GM13977 (cell line): ENCODE measurements around the gene WNT8B.

ENCODE experiments used
- DNase-seq: peaks from one replicate; pipeline ENCODE4 v3.0.0; 2012; ENCODE audit warnings: low spot score
- in situ Hi-C: fragments of 300-500 bp; cut with MboI; formaldehyde crosslinking; loops from one replicate; pipeline ENCODE4 v1.12.0; 2022; ENCODE audit warnings: low sequenced_read_pairs, low pct_unique_long_range_greater_than_20kb, mixed read lengths, inconsistent platforms; ENCODE audit not compliant: unreplicated experiment
- TF ChIP-seq, protein P1 (sequence below): IDR thresholded peaks from 2 replicates; pipeline ENCODE4 v1.5.1; 2012; ENCODE audit warnings: mild to moderate bottlenecking, control low read depth; ENCODE audit not compliant: insufficient read depth; ENCODE audit errors: extremely low read depth, missing control alignments

The WNT8B gene, protein sequence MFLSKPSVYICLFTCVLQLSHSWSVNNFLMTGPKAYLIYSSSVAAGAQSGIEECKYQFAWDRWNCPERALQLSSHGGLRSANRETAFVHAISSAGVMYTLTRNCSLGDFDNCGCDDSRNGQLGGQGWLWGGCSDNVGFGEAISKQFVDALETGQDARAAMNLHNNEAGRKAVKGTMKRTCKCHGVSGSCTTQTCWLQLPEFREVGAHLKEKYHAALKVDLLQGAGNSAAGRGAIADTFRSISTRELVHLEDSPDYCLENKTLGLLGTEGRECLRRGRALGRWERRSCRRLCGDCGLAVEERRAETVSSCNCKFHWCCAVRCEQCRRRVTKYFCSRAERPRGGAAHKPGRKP

DNA sequence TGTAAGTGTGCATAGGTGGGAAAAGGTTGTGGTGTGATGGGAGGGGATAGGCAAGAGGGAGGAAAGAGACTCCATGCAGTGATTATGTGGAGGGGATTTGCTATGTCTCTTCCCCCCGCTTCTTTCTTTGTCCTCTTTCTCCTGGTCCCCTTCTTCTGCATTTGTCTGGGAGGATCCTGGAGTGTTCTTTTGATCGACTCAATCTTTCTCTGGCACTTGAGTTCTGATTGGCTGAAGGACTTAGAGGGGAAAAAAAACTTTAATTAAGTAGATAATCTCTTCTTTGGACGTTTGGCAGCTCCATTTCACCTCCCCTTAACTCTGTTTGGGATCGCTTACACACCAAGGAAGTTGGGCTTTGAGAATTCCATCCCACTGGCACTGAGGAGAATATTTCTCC is at the start of gene WNT8B:
Gene WNT8B (plus strand): TSS at position 301 of the 400 bp plus-strand sequence. CDS start 160 bp downstream, outside the sequence.
- no peak for DNase-seq
- TF ChIP-seq, protein P1, sequence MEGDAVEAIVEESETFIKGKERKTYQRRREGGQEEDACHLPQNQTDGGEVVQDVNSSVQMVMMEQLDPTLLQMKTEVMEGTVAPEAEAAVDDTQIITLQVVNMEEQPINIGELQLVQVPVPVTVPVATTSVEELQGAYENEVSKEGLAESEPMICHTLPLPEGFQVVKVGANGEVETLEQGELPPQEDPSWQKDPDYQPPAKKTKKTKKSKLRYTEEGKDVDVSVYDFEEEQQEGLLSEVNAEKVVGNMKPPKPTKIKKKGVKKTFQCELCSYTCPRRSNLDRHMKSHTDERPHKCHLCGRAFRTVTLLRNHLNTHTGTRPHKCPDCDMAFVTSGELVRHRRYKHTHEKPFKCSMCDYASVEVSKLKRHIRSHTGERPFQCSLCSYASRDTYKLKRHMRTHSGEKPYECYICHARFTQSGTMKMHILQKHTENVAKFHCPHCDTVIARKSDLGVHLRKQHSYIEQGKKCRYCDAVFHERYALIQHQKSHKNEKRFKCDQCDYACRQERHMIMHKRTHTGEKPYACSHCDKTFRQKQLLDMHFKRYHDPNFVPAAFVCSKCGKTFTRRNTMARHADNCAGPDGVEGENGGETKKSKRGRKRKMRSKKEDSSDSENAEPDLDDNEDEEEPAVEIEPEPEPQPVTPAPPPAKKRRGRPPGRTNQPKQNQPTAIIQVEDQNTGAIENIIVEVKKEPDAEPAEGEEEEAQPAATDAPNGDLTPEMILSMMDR: no peak
- in situ Hi-C loops: no loop called here

DNA sequence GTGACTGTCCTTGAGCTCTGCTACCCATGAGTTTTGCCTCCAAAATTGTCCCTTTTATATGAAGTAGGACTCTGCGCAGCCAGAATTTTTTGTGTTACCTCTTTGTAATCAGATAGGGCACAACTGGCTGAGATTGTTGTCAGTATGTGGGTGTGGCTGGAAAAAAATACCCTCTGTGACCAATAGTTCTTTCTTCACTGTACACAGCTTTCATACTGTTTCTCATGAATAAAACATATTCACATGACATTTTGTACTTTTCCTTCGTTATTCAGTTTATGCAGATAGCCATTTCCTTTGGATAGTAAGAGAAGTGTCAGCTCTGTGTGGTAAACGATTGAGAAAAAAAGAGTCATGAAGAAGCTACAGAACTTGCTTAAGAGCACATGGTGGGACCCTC is 49.6 kb upstream of the WNT8B start:
- in situ Hi-C loops: no loop called here
- TF ChIP-seq, protein P1: no peak
- DNase-seq: no peak

DNA sequence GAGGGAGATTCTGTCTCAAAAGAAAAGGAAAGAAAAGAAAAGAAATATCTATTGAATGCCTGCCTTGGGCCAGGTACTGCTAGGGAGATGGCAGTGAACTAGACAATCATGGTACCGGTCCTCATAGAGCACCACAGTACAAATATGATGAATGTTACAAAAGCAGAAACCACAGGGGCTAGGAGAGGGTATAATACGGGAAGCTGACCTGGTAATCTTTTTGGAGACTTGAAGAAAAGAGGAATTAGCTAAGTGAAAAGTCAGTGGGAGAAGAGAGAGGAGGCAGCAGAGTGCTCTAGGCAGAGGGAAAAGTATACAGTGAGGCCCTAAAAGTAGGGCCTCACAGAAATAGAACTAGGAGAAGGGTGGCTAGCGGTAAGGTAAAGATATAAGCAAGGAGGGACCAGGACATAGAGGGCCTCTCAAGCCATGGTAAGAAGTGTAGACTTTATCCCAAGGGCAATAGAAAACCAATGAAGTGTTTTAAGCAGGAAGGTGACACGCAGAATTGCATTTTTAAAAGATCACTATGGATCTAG is 42.8 kb upstream of the WNT8B start:
- TF ChIP-seq, protein P1: no peak
- no peak for DNase-seq
- in situ Hi-C loops: no loop called here

DNA sequence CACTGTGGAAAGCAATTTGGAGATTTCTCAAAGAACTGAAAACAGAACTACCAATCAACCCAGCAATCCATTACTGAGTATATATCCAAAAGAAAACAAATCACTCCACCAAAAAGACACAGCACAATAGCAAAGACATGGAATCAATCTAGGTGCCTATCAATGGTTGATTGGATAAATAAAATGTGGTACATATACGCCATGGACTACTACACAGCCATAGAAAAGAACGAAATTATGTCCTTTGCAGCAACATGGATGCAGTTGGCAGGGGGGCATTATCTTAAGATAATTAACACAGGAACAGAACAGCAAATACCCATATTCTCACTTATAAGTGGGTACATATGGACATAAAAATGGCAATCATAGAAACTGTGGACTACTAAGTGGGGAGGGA is 35.4 kb upstream of the WNT8B start:
- TF ChIP-seq, protein P1: no peak
- no peak for DNase-seq
- in situ Hi-C loops: no loop called here

DNA sequence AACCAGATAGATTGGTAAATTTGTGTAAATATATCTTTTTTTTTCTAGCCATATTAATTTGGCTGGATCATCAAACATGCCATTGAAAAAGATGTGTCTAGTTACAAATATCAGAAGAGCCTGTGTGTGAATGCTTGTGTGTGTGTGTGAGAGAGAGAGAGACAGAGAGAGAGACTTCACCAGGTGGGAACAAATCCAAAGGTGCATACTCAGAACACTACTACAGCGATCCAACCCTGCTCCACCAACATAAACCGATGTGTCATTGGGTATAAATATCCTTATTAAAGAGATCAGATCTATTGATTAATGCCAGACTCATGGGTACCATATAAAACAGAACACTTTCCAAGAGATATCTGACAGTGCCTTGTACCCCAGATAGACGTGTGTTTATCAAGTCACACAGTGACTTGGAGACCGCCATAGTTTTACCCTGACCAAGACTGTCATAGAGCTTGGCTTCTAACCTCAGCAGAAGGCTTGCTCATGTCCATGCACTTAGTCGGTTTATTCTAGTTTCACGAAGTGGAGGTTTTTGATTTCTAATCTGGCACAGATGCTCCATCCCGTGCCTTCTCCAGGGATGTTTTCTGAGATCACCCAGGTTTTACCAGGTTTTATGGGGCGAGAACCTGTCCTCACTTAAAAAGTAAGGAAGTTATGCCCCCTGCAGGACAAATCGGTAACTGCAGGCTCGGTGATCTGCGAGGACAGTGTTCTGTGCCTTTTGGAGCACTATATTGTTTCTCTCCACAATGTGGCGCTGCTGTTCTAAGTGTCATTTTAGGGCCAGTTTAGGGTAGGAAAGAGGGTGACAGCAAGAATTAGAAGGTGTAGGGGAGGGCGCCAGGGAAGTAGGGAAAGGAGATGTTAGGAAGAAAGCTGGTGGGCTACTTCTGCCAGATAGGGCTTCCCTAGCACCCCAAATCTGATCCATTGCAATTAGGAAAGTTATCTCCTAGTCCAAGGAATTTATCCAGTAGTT is 29.3 kb upstream of the WNT8B start:
- DNase-seq: peak; percentile 82
- in situ Hi-C loops: loop anchor here (10.0 kb wide), 2 partner anchors 71 to 89 kb away; partner anchors contain the start of gene SCD
- TF ChIP-seq, protein P1: peak; percentile 98

DNA sequence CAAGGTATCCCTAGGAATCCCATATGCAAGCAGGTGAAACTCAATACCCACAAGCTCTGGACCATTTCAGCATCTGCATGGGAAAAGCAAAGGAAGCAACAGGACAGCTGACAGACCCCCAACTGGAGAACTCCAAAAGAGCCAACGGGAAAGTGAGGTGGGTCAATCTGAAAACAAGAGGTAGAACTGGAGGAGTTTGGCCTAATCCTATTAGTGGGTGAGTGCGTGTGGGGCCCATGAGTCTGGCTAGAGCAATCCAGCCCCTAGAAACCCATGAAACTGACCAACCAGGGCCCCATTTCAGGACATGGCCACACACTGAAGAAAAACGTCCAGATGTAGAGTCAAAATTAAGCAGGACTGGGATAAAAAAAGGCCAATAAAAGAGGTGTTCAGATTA is 26.6 kb upstream of the WNT8B start:
- no peak for DNase-seq
- TF ChIP-seq, protein P1: no peak
- in situ Hi-C loops: loop anchor here (10.0 kb wide), 2 partner anchors 69 to 91 kb away; partner anchors contain the start of gene SCD
